Neural cell (in vitro differentiated cells): Measurements from ENCODE around the gene CDH16. TPM values are rescaled to one million over a fixed set of nuclear protein-coding genes. Genes with fewer than 3 reads are reported as not detected.

Experiments
- H2AFZ ChIP-seq: fragments of 200-600, 300-800 bp; sonication (generic), shearing (Covaris generic); 2 replicates; pipeline ENCODE4 v1.6.0; 2014; ENCODE audit warnings: low read depth, mild to moderate bottlenecking, antibody characterized with exemption, low read length, moderate library complexity
- H3F3A ChIP-seq: fragments of 200-600 bp; shearing (Covaris generic); 2 replicates; pipeline ENCODE4 v1.6.1; 2016; ENCODE audit warnings: mild to moderate bottlenecking, moderate library complexity, mixed read lengths, antibody characterized with exemption, low read length; ENCODE audit not compliant: insufficient read depth, poor library complexity, severe bottlenecking
- H3K27ac ChIP-seq: fragments of 200-600, 300-800 bp; sonication (generic), shearing (Covaris generic); 2 replicates; pipeline ENCODE4 v1.5.1; 2014; ENCODE audit warnings: mild to moderate bottlenecking, low read length, moderate library complexity
- H3K27me3 ChIP-seq: fragments of 300-800, 200-600 bp; sonication (generic), shearing (Covaris generic); 2 replicates; pipeline ENCODE4 v1.6.0; 2014; ENCODE audit warnings: mild to moderate bottlenecking, low read depth, low read length, moderate library complexity; ENCODE audit not compliant: insufficient read depth
- H3K36me3 ChIP-seq: fragments of 300-800, 200-600 bp; sonication (generic), shearing (Covaris generic); 2 replicates; pipeline ENCODE4 v1.5.1; 2014; ENCODE audit warnings: mild to moderate bottlenecking, antibody characterized with exemption, low read length, moderate library complexity; ENCODE audit not compliant: insufficient read depth
- H3K4me2 ChIP-seq: fragments of 300-800, 200-600 bp; sonication (generic), shearing (Covaris generic); 2 replicates; pipeline ENCODE4 v1.6.0; 2014; ENCODE audit warnings: mild to moderate bottlenecking, low read length
- H3K4me3 ChIP-seq: fragments of 300-800, 200-600 bp; sonication (generic), shearing (Covaris generic); 2 replicates; pipeline ENCODE4 v1.5.1; 2014; ENCODE audit warnings: mild to moderate bottlenecking, low read length, moderate library complexity
- H3K79me2 ChIP-seq: fragments of 200-600 bp; shearing (Covaris generic); replicated peaks from 2 replicates; pipeline ENCODE4 v1.6.0; 2014; ENCODE audit warnings: mild to moderate bottlenecking, low read length, moderate library complexity; ENCODE audit not compliant: insufficient read depth
- H3K9ac ChIP-seq: fragments of 300-800, 200-600 bp; sonication (generic), shearing (Covaris generic); 2 replicates; pipeline ENCODE4 v1.6.1; 2016; ENCODE audit warnings: mild to moderate bottlenecking, low read length, mixed read lengths
- H3K9me2 ChIP-seq: fragments of 200-600 bp; shearing (Covaris generic); 2 replicates; pipeline ENCODE4 v1.6.1; 2016; ENCODE audit warnings: mild to moderate bottlenecking, low read length, mixed read lengths; ENCODE audit not compliant: insufficient read depth
- H3K9me3 ChIP-seq: fragments of 200-600, 300-800 bp; sonication (generic), shearing (Covaris generic); 2 replicates; pipeline ENCODE4 v1.6.1; 2016; ENCODE audit warnings: mild to moderate bottlenecking, mixed run types, low read length, moderate library complexity, mixed read lengths
- H4K20me1 ChIP-seq: fragments of 200-600 bp; shearing (Covaris generic); 2 replicates; pipeline ENCODE4 v1.6.1; 2016; ENCODE audit warnings: mild to moderate bottlenecking, mixed run types; ENCODE audit not compliant: insufficient read depth
- EP300 ChIP-seq: fragments of 450-650 bp; conservative IDR thresholded peaks from 2 replicates; pipeline ENCODE4 v1.6.1; 2014; ENCODE audit warnings: antibody characterized with exemption, mild to moderate bottlenecking, moderate library complexity; ENCODE audit not compliant: poor library complexity, severe bottlenecking
- EZH2 ChIP-seq: fragments of 200-600, 300-800 bp; shearing (Covaris generic), sonication (generic); IDR thresholded peaks from 2 replicates; pipeline ENCODE4 v1.6.1; 2014; ENCODE audit warnings: antibody characterized with exemption, low read length, borderline replicate concordance, mild to moderate bottlenecking; ENCODE audit not compliant: insufficient read depth, poor library complexity, severe bottlenecking
- MXI1 ChIP-seq: fragments of 450-650 bp; conservative IDR thresholded peaks from 2 replicates; pipeline ENCODE4 v1.6.1; 2014; ENCODE audit warnings: antibody characterized with exemption, mild to moderate bottlenecking; ENCODE audit not compliant: poor library complexity, severe bottlenecking
- POLR2AphosphoS5 ChIP-seq: IDR thresholded peaks from 2 replicates; pipeline ENCODE4 v1.6.1; 2012
- RAD21 ChIP-seq: fragments of 450-650 bp; conservative IDR thresholded peaks from 2 replicates; pipeline ENCODE4 v1.6.1; 2014; ENCODE audit warnings: antibody characterized with exemption, mild to moderate bottlenecking, moderate library complexity
- SMC3 ChIP-seq: fragments of 450-650 bp; conservative IDR thresholded peaks from 2 replicates; pipeline ENCODE4 v1.6.1; 2014; ENCODE audit warnings: antibody characterized with exemption, mild to moderate bottlenecking, moderate library complexity; ENCODE audit not compliant: poor library complexity
- TAF1 ChIP-seq: IDR thresholded peaks from 2 replicates; pipeline ENCODE4 v1.6.1; 2012; ENCODE audit warnings: low read depth
- polyA plus RNA-seq: library from polyadenylated mRNA; depleted of rRNA; stranded (reverse); fragments of >200 nt; gene quantifications from 2 replicates; pipeline ENCODE4 v1.2.3, GENCODE V29; 2014
- TF ChIP-seq, protein P1 (sequence below): fragments of 450-650 bp; IDR thresholded peaks from 2 replicates; pipeline ENCODE4 v1.5.1; 2014; ENCODE audit warnings: antibody characterized with exemption, mild to moderate bottlenecking, moderate library complexity; ENCODE audit not compliant: poor library complexity, severe bottlenecking
- TF ChIP-seq, protein P2 (sequence below): IDR thresholded peaks from 2 replicates; pipeline ENCODE4 v1.6.1; 2012; ENCODE audit warnings: borderline replicate concordance

The CDH16 gene
- polyA plus RNA-seq, 1 donor from 2014 or later, result not detected

DNA sequence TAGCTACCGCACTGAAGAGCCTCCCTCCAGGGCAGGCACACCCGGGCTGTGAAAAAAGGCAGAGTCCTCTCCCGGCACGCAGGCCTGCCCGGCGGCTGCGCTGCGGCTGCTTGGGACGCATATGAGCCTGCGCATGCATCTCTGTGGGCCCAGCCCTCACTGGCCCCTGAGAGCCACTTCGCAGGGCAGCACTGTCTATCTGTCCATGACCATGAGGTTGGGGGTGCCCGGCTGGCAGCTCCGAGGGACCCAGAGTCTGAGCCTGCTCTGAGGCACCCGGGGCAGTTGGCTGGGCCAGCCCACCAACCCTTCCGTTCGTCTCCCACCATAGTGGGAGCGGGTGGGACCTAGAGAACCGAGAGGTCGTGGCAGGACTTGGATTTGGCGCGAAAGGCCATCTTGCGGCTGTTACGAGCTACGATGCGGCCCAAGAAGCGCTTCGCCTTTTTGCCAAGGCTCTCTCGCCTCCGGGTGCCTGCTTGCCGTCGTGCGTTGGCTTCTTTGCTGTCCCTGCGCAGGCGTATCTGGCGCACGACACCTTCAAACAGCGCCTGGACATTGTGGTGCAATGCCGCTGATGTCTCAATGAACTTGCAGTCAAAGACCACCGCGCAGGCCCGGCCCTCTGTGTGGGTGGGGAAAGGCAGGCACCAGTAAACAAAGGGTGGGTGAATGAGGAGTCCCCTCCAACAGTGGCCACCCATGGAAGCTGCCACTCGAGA lies 3.2 kb upstream of the CDH16 start:
- Histone ChIP-seq H3K4me3 (no peak overlapping the region), H3K79me2 (no peaks in the 10 kb centered on the region), H2AFZ (no peak overlapping the region), H3K27me3 (peaks cover 35% of the 10 kb centered on the region), H3K9me2 (no peaks in the 10 kb centered on the region), H3K27ac (no peak overlapping the region), H3K9me3 (no peaks in the 10 kb centered on the region), H3K9ac (no peak overlapping the region), H3K4me2 (no peak overlapping the region), H3K36me3 (no peaks in the 10 kb centered on the region), H4K20me1 (no peaks in the 10 kb centered on the region), H3F3A (no peaks in the 10 kb centered on the region)
- TF ChIP-seq MXI1 (no peak), RAD21 (no peak), POLR2AphosphoS5 (no peak), TAF1 (no peak), EZH2 (no peak), SMC3 (no peak), EP300 (no peak)
- TF ChIP-seq, protein P1, sequence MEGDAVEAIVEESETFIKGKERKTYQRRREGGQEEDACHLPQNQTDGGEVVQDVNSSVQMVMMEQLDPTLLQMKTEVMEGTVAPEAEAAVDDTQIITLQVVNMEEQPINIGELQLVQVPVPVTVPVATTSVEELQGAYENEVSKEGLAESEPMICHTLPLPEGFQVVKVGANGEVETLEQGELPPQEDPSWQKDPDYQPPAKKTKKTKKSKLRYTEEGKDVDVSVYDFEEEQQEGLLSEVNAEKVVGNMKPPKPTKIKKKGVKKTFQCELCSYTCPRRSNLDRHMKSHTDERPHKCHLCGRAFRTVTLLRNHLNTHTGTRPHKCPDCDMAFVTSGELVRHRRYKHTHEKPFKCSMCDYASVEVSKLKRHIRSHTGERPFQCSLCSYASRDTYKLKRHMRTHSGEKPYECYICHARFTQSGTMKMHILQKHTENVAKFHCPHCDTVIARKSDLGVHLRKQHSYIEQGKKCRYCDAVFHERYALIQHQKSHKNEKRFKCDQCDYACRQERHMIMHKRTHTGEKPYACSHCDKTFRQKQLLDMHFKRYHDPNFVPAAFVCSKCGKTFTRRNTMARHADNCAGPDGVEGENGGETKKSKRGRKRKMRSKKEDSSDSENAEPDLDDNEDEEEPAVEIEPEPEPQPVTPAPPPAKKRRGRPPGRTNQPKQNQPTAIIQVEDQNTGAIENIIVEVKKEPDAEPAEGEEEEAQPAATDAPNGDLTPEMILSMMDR, result no peak
- TF ChIP-seq, protein P2, sequence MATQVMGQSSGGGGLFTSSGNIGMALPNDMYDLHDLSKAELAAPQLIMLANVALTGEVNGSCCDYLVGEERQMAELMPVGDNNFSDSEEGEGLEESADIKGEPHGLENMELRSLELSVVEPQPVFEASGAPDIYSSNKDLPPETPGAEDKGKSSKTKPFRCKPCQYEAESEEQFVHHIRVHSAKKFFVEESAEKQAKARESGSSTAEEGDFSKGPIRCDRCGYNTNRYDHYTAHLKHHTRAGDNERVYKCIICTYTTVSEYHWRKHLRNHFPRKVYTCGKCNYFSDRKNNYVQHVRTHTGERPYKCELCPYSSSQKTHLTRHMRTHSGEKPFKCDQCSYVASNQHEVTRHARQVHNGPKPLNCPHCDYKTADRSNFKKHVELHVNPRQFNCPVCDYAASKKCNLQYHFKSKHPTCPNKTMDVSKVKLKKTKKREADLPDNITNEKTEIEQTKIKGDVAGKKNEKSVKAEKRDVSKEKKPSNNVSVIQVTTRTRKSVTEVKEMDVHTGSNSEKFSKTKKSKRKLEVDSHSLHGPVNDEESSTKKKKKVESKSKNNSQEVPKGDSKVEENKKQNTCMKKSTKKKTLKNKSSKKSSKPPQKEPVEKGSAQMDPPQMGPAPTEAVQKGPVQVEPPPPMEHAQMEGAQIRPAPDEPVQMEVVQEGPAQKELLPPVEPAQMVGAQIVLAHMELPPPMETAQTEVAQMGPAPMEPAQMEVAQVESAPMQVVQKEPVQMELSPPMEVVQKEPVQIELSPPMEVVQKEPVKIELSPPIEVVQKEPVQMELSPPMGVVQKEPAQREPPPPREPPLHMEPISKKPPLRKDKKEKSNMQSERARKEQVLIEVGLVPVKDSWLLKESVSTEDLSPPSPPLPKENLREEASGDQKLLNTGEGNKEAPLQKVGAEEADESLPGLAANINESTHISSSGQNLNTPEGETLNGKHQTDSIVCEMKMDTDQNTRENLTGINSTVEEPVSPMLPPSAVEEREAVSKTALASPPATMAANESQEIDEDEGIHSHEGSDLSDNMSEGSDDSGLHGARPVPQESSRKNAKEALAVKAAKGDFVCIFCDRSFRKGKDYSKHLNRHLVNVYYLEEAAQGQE, result no peak

DNA sequence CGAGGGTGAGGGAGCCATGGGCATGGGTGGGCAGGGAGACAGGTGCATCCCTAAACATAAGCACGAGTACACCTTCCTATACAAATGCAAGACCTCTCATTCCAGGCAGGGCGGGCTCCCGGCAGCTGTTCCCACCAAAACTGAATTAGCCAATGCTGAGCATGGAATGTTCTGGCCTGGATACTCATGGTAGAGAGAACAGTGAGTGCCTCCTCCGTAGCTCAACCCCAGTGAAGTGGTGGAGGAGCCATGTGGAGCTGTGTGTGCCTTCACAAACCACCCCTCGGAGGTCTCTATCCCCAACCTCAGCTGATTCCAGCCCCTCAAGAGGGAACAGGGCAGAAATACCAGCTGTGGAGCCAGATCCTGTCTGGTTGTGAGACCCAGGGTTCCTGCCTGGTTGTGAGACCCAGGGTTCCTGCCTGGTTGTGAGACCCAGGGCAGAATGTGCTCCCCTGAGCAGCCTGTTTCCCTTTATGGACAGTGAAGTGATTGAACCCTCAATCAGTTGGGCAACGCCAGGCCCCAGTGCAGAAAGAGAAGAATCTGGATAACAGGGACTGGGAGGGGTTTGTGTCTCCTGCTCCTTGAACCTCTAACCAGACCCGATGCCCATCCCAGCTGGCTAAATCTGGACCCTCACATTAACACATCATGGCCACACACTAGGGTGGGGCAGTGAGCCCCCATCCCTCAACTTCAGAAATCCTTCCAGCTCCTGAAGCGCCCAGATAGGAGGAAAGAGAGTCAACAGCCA lies 2.4 kb upstream of the CDH16 start:
- Histone ChIP-seq H3K9me3 (no peaks in the 10 kb centered on the region), H4K20me1 (no peaks in the 10 kb centered on the region), H3K36me3 (no peaks in the 10 kb centered on the region), H3K27ac (no peak overlapping the region), H3K9ac (no peak overlapping the region), H3K27me3 (peaks cover 33% of the 10 kb centered on the region), H3K4me3 (no peak overlapping the region), H3K79me2 (no peaks in the 10 kb centered on the region), H3K4me2 (no peak overlapping the region), H3K9me2 (no peaks in the 10 kb centered on the region), H3F3A (no peaks in the 10 kb centered on the region), H2AFZ (no peak overlapping the region)
- no peak for TF ChIP-seq EP300
